Measurements from ENCODE around the gene PCYT2. TPM values are rescaled to one million over a fixed set of nuclear protein-coding genes. Genes with fewer than 3 reads are reported as not detected.

PCYT2 gene
- polyA plus RNA-seq, 1 donor, result 33.8 TPM

DNA sequence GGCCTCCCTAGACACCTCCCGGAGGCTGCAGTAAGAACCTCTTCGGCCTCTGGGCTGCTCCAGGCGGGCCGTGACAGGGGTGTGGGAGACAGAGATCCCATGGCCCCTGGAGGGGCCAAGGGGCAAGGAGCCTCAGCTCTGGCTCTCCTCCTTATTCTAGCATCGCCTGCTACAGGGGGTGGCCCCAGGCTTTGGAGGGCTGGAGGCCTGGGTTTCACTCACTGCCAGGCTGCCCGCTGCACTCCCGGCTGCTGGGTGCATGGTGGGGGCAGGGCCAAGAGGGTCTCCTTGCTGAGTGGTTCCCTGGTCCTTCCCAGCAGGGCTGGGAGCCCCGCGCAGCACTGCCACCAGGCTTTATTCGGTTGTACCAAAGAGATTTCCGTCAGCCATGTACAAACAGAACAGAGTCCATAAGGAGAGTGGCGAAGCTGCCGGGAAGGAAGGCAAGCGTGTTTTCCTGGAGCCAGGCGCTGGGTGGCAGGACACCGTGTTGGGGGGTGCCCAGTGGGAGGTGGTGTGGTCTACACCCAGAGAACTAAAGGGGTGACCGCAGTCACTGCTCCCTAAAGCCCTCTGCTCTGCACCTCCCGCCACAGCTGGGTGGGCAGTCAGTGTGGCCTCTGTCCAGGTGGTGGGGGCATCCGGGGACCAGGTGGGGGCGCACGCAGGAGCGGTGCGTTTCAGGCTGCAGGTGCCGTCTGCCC is 7.2 kb downstream of the PCYT2 start:
- H3K27me3 ChIP-seq (ENCODE audit: control insufficient read depth, insufficient read depth, low read length), result peaks cover 21% of the 10 kb centered on the region
- DNase-seq, result no peak
- no peak overlapping the region for H3K27ac ChIP-seq (ENCODE audit: low read length)
- peaks cover 6% of the 10 kb centered on the region for H3K9me3 ChIP-seq (ENCODE audit: control insufficient read depth, low read depth, low read length)
- H3K36me3 ChIP-seq (ENCODE audit: control insufficient read depth, insufficient read depth, low read length), result peaks cover 68% of the 10 kb centered on the region
- peaks cover 8% of the 10 kb centered on the region for H3K4me1 ChIP-seq (ENCODE audit: control insufficient read depth, insufficient read depth, low read length)
- no peak overlapping the region for H3K4me3 ChIP-seq (ENCODE audit: low read length)
- 80% methylated on average over 1 of the region's 24 CpGs for WGBS (ENCODE audit: insufficient coverage, low lambda C conversion rate)

DNA sequence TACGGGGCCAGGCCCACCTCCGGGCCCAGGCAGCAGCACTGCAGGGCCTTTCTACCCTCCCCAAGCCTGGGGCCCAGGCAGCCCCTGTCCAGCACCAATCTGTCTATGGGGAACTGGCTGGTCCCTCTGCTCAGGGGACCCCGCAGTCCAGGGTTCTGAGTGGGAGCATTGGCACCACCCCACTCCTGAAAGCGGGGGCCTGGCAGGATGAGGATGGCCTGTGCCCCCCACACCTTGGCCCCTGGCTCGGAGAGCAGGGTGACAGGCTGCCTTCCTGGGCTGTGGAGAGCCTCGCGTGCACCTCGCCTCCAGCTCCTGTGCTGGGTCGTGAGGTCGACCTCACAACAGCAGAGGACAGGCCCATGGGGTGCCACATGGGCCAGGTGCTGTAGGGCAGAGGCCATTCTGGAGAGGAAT is 7.8 kb downstream of the PCYT2 start:
- no peak overlapping the region for H3K4me3 ChIP-seq (ENCODE audit: low read length)
- H3K27me3 ChIP-seq (ENCODE audit: control insufficient read depth, insufficient read depth, low read length), result peaks cover 21% of the 10 kb centered on the region
- peaks cover 8% of the 10 kb centered on the region for H3K4me1 ChIP-seq (ENCODE audit: control insufficient read depth, insufficient read depth, low read length)
- WGBS (ENCODE audit: insufficient coverage, low lambda C conversion rate), result no CpG with 5 or more reads among the region's 10 CpGs
- no peak overlapping the region for H3K27ac ChIP-seq (ENCODE audit: low read length)
- H3K36me3 ChIP-seq (ENCODE audit: control insufficient read depth, insufficient read depth, low read length), result peaks cover 68% of the 10 kb centered on the region
- DNase-seq, result no peak
- H3K9me3 ChIP-seq (ENCODE audit: control insufficient read depth, low read depth, low read length), result peaks cover 6% of the 10 kb centered on the region

DNA sequence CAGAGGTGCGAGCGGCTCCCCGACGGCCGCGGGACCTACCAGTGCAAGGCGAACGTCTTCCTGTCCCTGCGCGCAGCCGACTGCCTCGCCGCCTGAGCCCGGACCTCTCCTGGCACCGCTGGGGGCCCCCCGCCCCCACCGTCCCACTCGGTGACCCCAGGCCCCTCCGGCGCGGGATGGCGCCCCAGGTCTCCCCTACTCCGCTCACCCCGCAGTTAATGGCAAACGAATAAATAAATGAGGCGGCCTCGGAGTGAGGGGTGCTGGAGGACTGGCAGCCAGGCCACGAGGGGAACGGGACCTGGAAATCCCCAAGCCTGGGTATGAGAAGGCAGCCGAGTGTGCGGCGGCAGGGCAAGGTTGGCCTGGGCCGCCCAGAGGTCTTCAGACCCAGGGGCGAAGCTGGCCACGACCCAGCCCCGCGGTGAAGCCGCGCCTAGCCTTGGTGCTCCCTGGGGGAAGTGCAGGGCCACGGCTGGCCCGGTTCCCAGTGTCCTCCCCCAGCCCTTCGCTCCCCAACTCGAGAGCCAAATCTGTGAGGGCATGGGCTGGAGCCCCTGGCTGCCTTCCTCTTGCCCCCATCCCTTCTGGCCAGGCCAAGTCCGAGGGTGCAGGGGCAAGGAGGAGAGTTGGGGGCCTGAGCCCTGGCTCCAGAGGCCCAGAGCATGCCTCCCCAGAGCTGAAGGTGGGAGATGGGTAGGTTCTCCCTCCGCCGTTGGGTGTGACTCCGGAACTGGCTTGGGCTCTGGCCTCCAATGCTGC is 8.4 kb downstream of the PCYT2 start:
- Histone ChIP-seq H3K36me3 (ENCODE audit: control insufficient read depth, insufficient read depth, low read length) (peaks cover 68% of the 10 kb centered on the region), H3K4me3 (ENCODE audit: low read length) (no peak overlapping the region), H3K9me3 (ENCODE audit: control insufficient read depth, low read depth, low read length) (peaks cover 6% of the 10 kb centered on the region), H3K27me3 (ENCODE audit: control insufficient read depth, insufficient read depth, low read length) (peaks cover 21% of the 10 kb centered on the region), H3K4me1 (ENCODE audit: control insufficient read depth, insufficient read depth, low read length) (peaks cover 8% of the 10 kb centered on the region), H3K27ac (ENCODE audit: low read length) (no peak overlapping the region)
- WGBS (ENCODE audit: insufficient coverage, low lambda C conversion rate), result 20% methylated on average over 1 of the region's 47 CpGs
- DNase-seq, result no peak

DNA sequence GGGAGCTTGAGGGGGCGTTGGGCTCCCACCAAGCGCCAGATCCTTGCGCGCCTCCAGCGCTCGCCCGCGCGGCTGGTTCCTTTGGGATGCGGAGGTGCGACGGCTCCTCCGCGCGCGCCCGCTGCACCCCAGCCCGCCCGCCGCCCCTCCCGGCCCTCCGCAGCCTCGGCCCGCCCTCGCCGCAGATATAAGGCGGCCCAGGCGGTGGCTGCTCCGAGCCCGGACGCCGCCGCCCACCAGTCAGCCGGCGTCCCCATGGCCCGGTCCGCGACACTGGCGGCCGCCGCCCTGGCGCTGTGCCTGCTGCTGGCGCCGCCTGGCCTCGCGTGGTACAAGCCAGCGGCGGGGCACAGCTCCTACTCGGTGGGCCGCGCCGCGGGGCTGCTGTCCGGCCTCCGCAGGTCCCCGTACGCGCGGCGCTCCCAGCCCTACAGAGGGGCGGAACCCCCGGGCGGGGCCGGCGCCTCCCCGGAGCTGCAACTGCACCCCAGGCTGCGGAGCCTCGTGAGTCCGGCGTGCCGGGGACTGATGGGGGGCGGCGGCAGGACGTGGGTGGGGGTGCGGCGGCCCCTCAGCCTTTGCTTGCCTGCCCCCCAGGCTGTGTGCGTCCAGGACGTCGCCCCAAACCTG is 9.1 kb downstream of the PCYT2 start, which contains the start of gene NPB:
NPB (plus strand) TSS at position 216 of the 630 bp plus-strand sequence; CDS start at position 256, 40 bp downstream.
- Histone ChIP-seq H3K27ac (ENCODE audit: low read length) (no peak within 1 kb of the TSS), H3K9me3 (ENCODE audit: control insufficient read depth, low read depth, low read length) (peaks cover 6% of the 10 kb centered on the region), H3K27me3 (ENCODE audit: control insufficient read depth, insufficient read depth, low read length) (peaks cover 21% of the 10 kb centered on the region), H3K4me1 (ENCODE audit: control insufficient read depth, insufficient read depth, low read length) (peaks cover 8% of the 10 kb centered on the region), H3K36me3 (ENCODE audit: control insufficient read depth, insufficient read depth, low read length) (peaks cover 66% of the 10 kb centered on the region), H3K4me3 (ENCODE audit: low read length) (no peak within 1 kb of the TSS)
- peak in 1 of 2 donors; percentile 43 for DNase-seq
- WGBS (ENCODE audit: insufficient coverage, low lambda C conversion rate), result no CpG with 5 or more reads among the region's 79 CpGs

- WGBS (ENCODE audit: insufficient coverage, low lambda C conversion rate), result no CpG with 5 or more reads among the region's 21 CpGs
- peaks cover 21% of the 10 kb centered on the region for H3K27me3 ChIP-seq (ENCODE audit: control insufficient read depth, insufficient read depth, low read length)
Observed at GRCh38 chr17:81901167-81902022, 9.8 kb downstream of the PCYT2 start.

DNA sequence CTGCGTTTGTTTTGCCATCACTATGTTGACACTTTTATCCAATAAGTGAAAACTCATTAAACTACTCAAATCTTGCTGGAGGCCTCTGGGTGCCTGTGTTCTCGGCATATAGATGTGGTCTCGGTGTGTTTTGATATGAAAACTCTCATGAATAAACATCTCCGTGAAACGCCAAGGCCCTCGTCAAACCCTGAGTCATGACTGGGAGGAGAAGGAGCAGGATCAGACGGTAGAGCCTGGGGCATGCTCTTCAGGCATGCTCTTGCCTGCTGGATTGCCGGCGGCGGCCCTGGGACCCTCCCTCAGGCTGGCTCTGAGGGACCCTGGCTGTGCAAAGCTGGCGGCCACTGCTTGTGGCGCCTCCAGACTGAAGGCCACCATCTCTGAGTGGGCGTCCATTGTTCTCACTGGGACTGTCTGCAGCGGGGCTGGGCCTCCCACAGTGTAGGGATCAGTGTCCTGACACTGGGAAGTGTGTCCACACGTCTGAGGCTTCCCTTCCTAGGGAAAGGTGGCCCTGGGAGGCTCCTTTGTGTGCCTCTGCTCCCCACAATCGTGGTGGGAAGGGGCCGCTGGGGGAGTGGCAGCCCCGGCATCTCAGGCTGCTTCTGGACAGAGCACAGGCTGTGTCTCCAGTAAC is 10.9 kb downstream of the PCYT2 start:
- WGBS (ENCODE audit: insufficient coverage, low lambda C conversion rate), result no CpG with 5 or more reads among the region's 18 CpGs
- H3K36me3 ChIP-seq (ENCODE audit: control insufficient read depth, insufficient read depth, low read length), result peaks cover 59% of the 10 kb centered on the region
- H3K27me3 ChIP-seq (ENCODE audit: control insufficient read depth, insufficient read depth, low read length), result peaks cover 21% of the 10 kb centered on the region
- peaks cover 8% of the 10 kb centered on the region for H3K4me1 ChIP-seq (ENCODE audit: control insufficient read depth, insufficient read depth, low read length)
- H3K9me3 ChIP-seq (ENCODE audit: control insufficient read depth, low read depth, low read length), result peaks cover 6% of the 10 kb centered on the region
- no peak for DNase-seq
- no peak overlapping the region for H3K27ac ChIP-seq (ENCODE audit: low read length)
- H3K4me3 ChIP-seq (ENCODE audit: low read length), result no peak overlapping the region

More at GRCh38 chr17:81901167-81902022, 9.8 kb downstream of the PCYT2 start:
- H3K9me3 ChIP-seq (ENCODE audit: control insufficient read depth, low read depth, low read length), result peaks cover 6% of the 10 kb centered on the region
- no peak for DNase-seq
- no peak overlapping the region for H3K4me3 ChIP-seq (ENCODE audit: low read length)
- peaks cover 64% of the 10 kb centered on the region for H3K36me3 ChIP-seq (ENCODE audit: control insufficient read depth, insufficient read depth, low read length)
- peaks cover 8% of the 10 kb centered on the region for H3K4me1 ChIP-seq (ENCODE audit: control insufficient read depth, insufficient read depth, low read length)
- H3K27ac ChIP-seq (ENCODE audit: low read length), result no peak overlapping the region

- Histone ChIP-seq H3K36me3 (ENCODE audit: control insufficient read depth, insufficient read depth, low read length) (peaks cover 56% of the 10 kb centered on the region), H3K4me3 (ENCODE audit: low read length) (no peak overlapping the region), H3K27me3 (ENCODE audit: control insufficient read depth, insufficient read depth, low read length) (peaks cover 21% of the 10 kb centered on the region), H3K27ac (ENCODE audit: low read length) (no peak overlapping the region), H3K9me3 (ENCODE audit: control insufficient read depth, low read depth, low read length) (peaks cover 6% of the 10 kb centered on the region), H3K4me1 (ENCODE audit: control insufficient read depth, insufficient read depth, low read length) (peaks cover 8% of the 10 kb centered on the region)
- DNase-seq, result no peak
- WGBS (ENCODE audit: insufficient coverage, low lambda C conversion rate), result no CpG with 5 or more reads among the region's 22 CpGs
Observed at GRCh38 chr17:81899514-81900166, 11.6 kb downstream of the PCYT2 start.

DNA sequence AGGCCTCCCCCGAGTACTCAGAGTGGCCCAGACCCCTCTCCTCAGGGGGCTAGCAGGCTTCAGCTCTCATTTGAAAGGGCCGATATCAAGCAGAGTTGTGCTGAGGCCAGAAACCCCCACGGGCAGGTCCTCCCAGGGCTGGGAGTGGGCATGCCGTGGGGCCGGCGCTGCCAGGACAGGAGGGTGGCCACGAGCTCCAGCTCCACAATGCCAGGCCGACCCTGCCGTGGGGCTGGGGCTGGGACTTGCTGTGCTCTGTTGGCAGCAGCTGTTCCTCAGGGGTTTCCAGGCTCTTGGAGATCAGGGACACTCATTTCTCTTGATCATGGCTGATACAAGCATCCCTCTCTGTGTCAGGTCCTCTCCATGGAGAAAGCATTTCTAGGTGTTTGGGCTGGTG is 12.3 kb downstream of the PCYT2 start:
- Histone ChIP-seq H3K27me3 (ENCODE audit: control insufficient read depth, insufficient read depth, low read length) (peaks cover 21% of the 10 kb centered on the region), H3K27ac (ENCODE audit: low read length) (no peak overlapping the region), H3K4me3 (ENCODE audit: low read length) (no peak overlapping the region), H3K36me3 (ENCODE audit: control insufficient read depth, insufficient read depth, low read length) (peaks cover 57% of the 10 kb centered on the region), H3K4me1 (ENCODE audit: control insufficient read depth, insufficient read depth, low read length) (peaks cover 8% of the 10 kb centered on the region), H3K9me3 (ENCODE audit: control insufficient read depth, low read depth, low read length) (peaks cover 6% of the 10 kb centered on the region)
- no CpG with 5 or more reads among the region's 9 CpGs for WGBS (ENCODE audit: insufficient coverage, low lambda C conversion rate)
- no peak for DNase-seq
